Naive B cell (primary cell): ENCODE results near the gene CTIF. TPM values are rescaled to one million over a fixed set of nuclear protein-coding genes. Genes with fewer than 3 reads are reported as not detected.

ENCODE experiments used
- ATAC-seq, 2 donors: fragments of 150-1000 bp; cut with Tn5 transposase; 2 replicates each; pipeline ENCODE4 v1.10.0; 2021; ENCODE audit warnings: low read depth in 2 of 2, mild to moderate bottlenecking in 2 of 2, moderate library complexity in 2 of 2
- DNase-seq: peaks from one replicate; pipeline ENCODE4 v3.0.0; 2022
- H3K27ac Mint-ChIP-seq, 6 donors: one replicate each; pipeline ENCODE4 v1.8.0; 2020 to 2022; ENCODE audit warnings: mild to moderate bottlenecking in 6 of 6, mixed read lengths in 6 of 6, moderate library complexity in 5 of 6, inconsistent platforms in 2 of 6
- H3K27me3 Mint-ChIP-seq, 3 donors: one replicate each; pipeline ENCODE4 v1.8.0; 2021 to 2022; ENCODE audit warnings: mixed read lengths in 3 of 3, mild to moderate bottlenecking in 1 of 3
- H3K36me3 Mint-ChIP-seq, 2 donors: one replicate each; pipeline ENCODE4 v1.8.0; 2020 to 2022; ENCODE audit warnings: mixed read lengths in 2 of 2, inconsistent platforms in 1 of 2, mild to moderate bottlenecking in 1 of 2
- H3K4me1 Mint-ChIP-seq, 3 donors: one replicate each; pipeline ENCODE4 v1.8.0; 2020 to 2022; ENCODE audit warnings: mixed read lengths in 3 of 3, inconsistent platforms in 1 of 3, mild to moderate bottlenecking in 1 of 3, moderate library complexity in 1 of 3
- H3K4me3 Mint-ChIP-seq, 8 donors: one replicate each; pipeline ENCODE4 v1.8.0; 2020 to 2022; ENCODE audit warnings: mild to moderate bottlenecking in 8 of 8, mixed read lengths in 8 of 8, moderate library complexity in 8 of 8, inconsistent platforms in 2 of 8
- H3K9me3 Mint-ChIP-seq, 7 donors: one replicate each; pipeline ENCODE4 v1.8.0; 2020 to 2022; ENCODE audit warnings: mixed read lengths in 7 of 7, mild to moderate bottlenecking in 5 of 7, inconsistent platforms in 2 of 7, moderate library complexity in 1 of 7
- polyA plus RNA-seq, 6 donors: library from polyadenylated mRNA; unstranded; fragments of 300-500 nt; fragmentation: Illumina TruSeq; gene quantifications; one replicate each; pipeline ENCODE4 v1.2.3, GENCODE V29; 2021; ENCODE audit warnings: low read depth in 6 of 6

The CTIF gene
- polyA plus RNA-seq, 6 donors from 2014 or later, result 0.29 to 1.1 (median 0.66) TPM; not detected in 2

GRCh38 chr18:48781988-48782363 is 243.1 kb downstream of the CTIF start:
- no peak for DNase-seq
- Mint-ChIP-seq H3K36me3 (no peaks in the 10 kb centered on the region), H3K4me3 (peak overlapping the region in 5 of 8 donors; percentile 40 to 82 (median 64)), H3K27me3 (no peaks in the 10 kb centered on the region), H3K9me3 (no peaks in the 10 kb centered on the region), H3K27ac (peak overlapping the region in 2 of 6 donors; percentile 40 to 51), H3K4me1 (peaks cover 36 to 74% (median 73%) of the 10 kb centered on the region in 3 donors)
- ATAC-seq, result no peak

DNA sequence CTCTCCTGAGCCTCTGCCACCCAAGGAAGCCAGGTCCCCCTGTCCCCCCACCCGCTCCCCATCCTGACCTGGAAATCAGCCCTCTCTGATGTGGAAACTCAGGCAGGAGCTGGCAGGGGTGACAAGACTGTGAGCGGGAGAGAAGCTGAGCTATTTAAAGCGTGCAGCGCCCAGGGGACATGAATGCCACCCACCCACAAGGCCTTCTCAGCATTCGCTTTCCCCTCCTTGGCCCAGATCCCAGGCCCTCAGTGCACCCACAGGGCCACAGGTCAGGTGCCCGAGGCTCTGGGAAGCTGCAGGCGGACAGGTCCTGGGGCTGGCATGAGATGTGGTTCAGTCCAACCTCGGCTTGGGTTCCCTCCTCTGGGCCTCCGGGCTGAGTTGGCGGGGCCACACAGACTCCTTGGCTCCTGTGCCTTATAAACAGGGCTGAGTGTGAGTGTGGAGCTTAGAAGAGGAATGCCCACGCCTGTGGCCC is 243.6 kb downstream of the CTIF start:
- H3K27ac Mint-ChIP-seq, result no peak overlapping the region
- ATAC-seq, result no peak
- H3K4me1 Mint-ChIP-seq, result peaks cover 39 to 75% (median 72%) of the 10 kb centered on the region in 3 donors
- H3K4me3 Mint-ChIP-seq, result peak overlapping the region in 1 of 8 donors; percentile 56
- H3K9me3 Mint-ChIP-seq, result no peaks in the 10 kb centered on the region
- no peak for DNase-seq
- H3K36me3 Mint-ChIP-seq, result no peaks in the 10 kb centered on the region
- H3K27me3 Mint-ChIP-seq, result no peaks in the 10 kb centered on the region

DNA sequence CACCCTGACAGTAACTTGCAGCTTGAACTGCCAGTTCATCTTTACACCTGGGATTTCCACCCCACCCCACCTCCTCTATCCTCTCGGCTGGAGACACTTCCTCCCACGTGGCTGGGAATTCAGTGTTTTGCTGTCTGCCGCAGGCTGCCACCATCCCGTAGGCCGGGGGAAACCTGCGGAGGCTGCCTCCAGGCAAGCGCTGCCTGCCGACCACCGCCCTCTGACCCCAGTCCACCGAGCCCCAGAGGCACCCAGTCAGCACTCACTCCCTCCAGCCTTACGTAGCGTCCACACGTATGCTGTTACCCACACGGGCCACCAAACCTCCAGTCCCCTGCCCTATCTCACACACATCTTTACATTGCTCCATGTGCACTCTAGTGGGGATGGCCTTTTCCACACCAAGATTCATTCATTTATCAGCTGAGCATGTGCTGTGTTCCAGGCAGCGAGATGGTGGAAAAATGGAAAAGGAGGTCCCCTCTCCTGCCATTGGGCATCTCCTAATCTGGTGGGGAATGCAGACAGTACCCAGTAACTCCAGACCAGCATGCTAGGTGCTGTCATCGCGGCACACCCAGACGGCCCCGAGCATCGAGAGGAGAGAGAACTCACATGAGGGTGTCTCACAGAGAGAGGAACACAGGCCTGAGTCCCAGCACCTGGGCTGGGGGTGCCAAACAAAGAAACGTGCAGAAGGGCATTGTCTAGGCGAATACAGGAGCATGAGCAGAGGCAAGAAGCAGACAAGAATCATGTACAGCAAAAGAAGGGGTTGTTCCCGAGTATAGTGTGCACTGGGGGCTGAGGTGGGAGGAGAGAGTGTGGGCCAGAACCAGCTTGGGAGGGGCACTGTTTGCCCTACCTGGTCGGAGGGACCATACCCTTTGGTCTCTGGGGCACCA is 245.0 kb downstream of the CTIF start:
- H3K4me1 Mint-ChIP-seq, result peaks cover 39 to 77% (median 72%) of the 10 kb centered on the region in 3 donors
- no peak for ATAC-seq
- DNase-seq, result no peak
- H3K9me3 Mint-ChIP-seq, result no peaks in the 10 kb centered on the region
- peak overlapping the region in 6 of 8 donors; percentile 28 to 86 (median 68) for H3K4me3 Mint-ChIP-seq
- H3K27ac Mint-ChIP-seq, result peak overlapping the region; percentile 29 to 95 (median 88)
- H3K27me3 Mint-ChIP-seq, result no peaks in the 10 kb centered on the region
- H3K36me3 Mint-ChIP-seq, result no peaks in the 10 kb centered on the region

- Mint-ChIP-seq H3K27me3 (no peaks in the 10 kb centered on the region), H3K4me1 (peaks cover 39 to 77% (median 70%) of the 10 kb centered on the region in 3 donors), H3K27ac (peak overlapping the region; percentile 7 to 94 (median 89)), H3K4me3 (peak overlapping the region in 6 of 8 donors; percentile 33 to 86 (median 80)), H3K36me3 (no peaks in the 10 kb centered on the region), H3K9me3 (no peaks in the 10 kb centered on the region)
- DNase-seq (no peak), ATAC-seq (peak; percentile 20 to 24)
These were observed 245.8 kb downstream of the CTIF start for GRCh38 chr18:48784656-48785055.

- H3K4me3 Mint-ChIP-seq, result peak overlapping the region in 7 of 8 donors; percentile 33 to 86 (median 77)
- no peaks in the 10 kb centered on the region for H3K9me3 Mint-ChIP-seq
- H3K4me1 Mint-ChIP-seq, result peaks cover 39 to 78% (median 66%) of the 10 kb centered on the region in 3 donors
- H3K27me3 Mint-ChIP-seq, result no peaks in the 10 kb centered on the region
- ATAC-seq, result peak; percentile 90
- H3K27ac Mint-ChIP-seq, result peak overlapping the region; percentile 30 to 94 (median 88)
- H3K36me3 Mint-ChIP-seq, result no peaks in the 10 kb centered on the region
- DNase-seq, result peak; percentile 75
These were observed 246.3 kb downstream of the CTIF start for GRCh38 chr18:48785091-48785614.

GRCh38 chr18:48785736-48786454 is 247.1 kb downstream of the CTIF start:
- H3K4me3 Mint-ChIP-seq, result peak overlapping the region in 3 of 8 donors; percentile 15 to 69 (median 62)
- ATAC-seq (no peak), DNase-seq (no peak)
- no peaks in the 10 kb centered on the region for H3K9me3 Mint-ChIP-seq
- H3K4me1 Mint-ChIP-seq, result peaks cover 38 to 77% (median 68%) of the 10 kb centered on the region in 3 donors
- no peaks in the 10 kb centered on the region for H3K36me3 Mint-ChIP-seq
- peak overlapping the region in 4 of 6 donors; percentile 78 to 89 (median 84) for H3K27ac Mint-ChIP-seq
- no peaks in the 10 kb centered on the region for H3K27me3 Mint-ChIP-seq

DNA sequence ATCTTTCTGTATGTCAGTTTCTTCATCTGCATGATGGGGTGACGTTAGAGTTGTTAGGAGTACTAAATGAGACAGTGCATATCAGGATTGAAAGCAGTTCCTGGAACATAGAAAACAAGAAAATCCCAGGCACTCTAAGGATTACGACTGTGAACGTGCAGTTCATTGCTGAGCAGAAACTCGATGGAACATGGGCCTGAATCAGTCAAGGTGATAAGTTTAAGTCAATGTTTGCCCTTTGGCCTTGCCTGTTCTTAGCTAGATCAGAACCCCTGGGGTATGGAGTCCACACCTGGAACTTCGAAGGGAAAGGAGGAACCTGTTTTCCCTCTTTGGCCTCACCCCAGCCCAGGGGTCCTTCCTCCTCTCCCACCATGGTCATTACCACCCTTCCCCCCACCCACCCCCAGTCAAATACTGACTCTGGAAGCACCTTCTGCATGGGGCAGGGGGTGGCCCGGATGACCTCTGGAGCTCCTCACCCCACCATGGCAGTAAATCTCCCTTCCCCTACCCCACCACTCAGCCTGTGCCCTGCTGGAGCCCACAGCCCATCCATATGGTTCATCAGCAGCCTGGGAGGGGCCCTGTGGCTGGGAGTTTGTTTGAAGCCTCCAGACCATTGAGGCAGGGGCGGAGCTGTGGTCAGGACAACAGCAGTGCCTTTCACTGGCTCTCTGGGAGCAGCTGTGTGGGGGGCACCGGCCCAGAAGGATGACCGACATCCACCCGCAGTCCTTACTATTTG is 247.8 kb downstream of the CTIF start:
- Mint-ChIP-seq H3K4me3 (peak overlapping the region in 1 of 8 donors; percentile 62), H3K36me3 (no peaks in the 10 kb centered on the region), H3K27me3 (no peaks in the 10 kb centered on the region), H3K4me1 (peaks cover 38 to 75% (median 68%) of the 10 kb centered on the region in 3 donors), H3K9me3 (no peaks in the 10 kb centered on the region), H3K27ac (peak overlapping the region in 5 of 6 donors; percentile 26 to 90 (median 69))
- no peak for DNase-seq
- no peak for ATAC-seq

GRCh38 chr18:48787203-48788151 is 248.6 kb downstream of the CTIF start:
- Mint-ChIP-seq H3K27ac (peak overlapping the region in 3 of 6 donors; percentile 58 to 90 (median 69)), H3K9me3 (peaks cover 0 to 2% (median 0%) of the 10 kb centered on the region in 7 donors), H3K4me3 (peak overlapping the region in 2 of 8 donors; percentile 21 to 23), H3K4me1 (peaks cover 39 to 72% (median 68%) of the 10 kb centered on the region in 3 donors), H3K27me3 (no peaks in the 10 kb centered on the region), H3K36me3 (no peaks in the 10 kb centered on the region)
- DNase-seq (no peak), ATAC-seq (no peak)

GRCh38 chr18:48788373-48788772 is 249.5 kb downstream of the CTIF start:
- peak overlapping the region in 3 of 6 donors; percentile 42 to 82 (median 60) for H3K27ac Mint-ChIP-seq
- no peaks in the 10 kb centered on the region for H3K27me3 Mint-ChIP-seq
- H3K36me3 Mint-ChIP-seq, result no peaks in the 10 kb centered on the region
- peak overlapping the region in 1 of 8 donors; percentile 60 for H3K4me3 Mint-ChIP-seq
- peaks cover 0 to 2% (median 0%) of the 10 kb centered on the region in 7 donors for H3K9me3 Mint-ChIP-seq
- no peak for ATAC-seq
- peaks cover 39 to 63% (median 63%) of the 10 kb centered on the region in 3 donors for H3K4me1 Mint-ChIP-seq
- no peak for DNase-seq

GRCh38 chr18:48789259-48789812 is 250.5 kb downstream of the CTIF start:
- Mint-ChIP-seq H3K36me3 (no peaks in the 10 kb centered on the region), H3K27ac (peak overlapping the region in 1 of 6 donors; percentile 77), H3K4me3 (peak overlapping the region in 1 of 8 donors; percentile 3), H3K9me3 (peaks cover 0 to 2% (median 0%) of the 10 kb centered on the region in 7 donors), H3K4me1 (peaks cover 31 to 54% (median 53%) of the 10 kb centered on the region in 3 donors), H3K27me3 (no peaks in the 10 kb centered on the region)
- DNase-seq (no peak), ATAC-seq (no peak)

GRCh38 chr18:48790226-48790863 is 251.5 kb downstream of the CTIF start:
- Mint-ChIP-seq H3K36me3 (no peaks in the 10 kb centered on the region), H3K27me3 (no peaks in the 10 kb centered on the region), H3K9me3 (peaks cover 0 to 2% (median 0%) of the 10 kb centered on the region in 7 donors), H3K27ac (peak overlapping the region in 3 of 6 donors; percentile 24 to 45 (median 36)), H3K4me3 (no peak overlapping the region), H3K4me1 (peaks cover 21 to 43% (median 43%) of the 10 kb centered on the region in 3 donors)
- no peak for DNase-seq
- ATAC-seq, result no peak
